KMS-11 (cell line): ENCODE measurements around the gene GLRA1.

Source experiments
- H2AFZ ChIP-seq: fragments of 200-600 bp; sonication (generic); 2 replicates; pipeline ENCODE4 v1.6.1; 2016; ENCODE audit warnings: antibody characterized with exemption, mixed run types, low read depth
- H3K27ac ChIP-seq: fragments of 200-600 bp; sonication (generic); 2 replicates; pipeline ENCODE4 v1.6.1; 2016; ENCODE audit warnings: mild to moderate bottlenecking, mixed run types
- H3K27me3 ChIP-seq: fragments of 200-600 bp; sonication (generic); 2 replicates; pipeline ENCODE4 v1.6.1; 2017; ENCODE audit warnings: mild to moderate bottlenecking, low read depth, mixed run types, moderate library complexity; ENCODE audit not compliant: insufficient read depth
- H3K36me3 ChIP-seq: fragments of 200-600 bp; sonication (generic); 2 replicates; pipeline ENCODE4 v1.6.1; 2017; ENCODE audit warnings: mild to moderate bottlenecking, mixed run types; ENCODE audit not compliant: insufficient read depth
- H3K4me1 ChIP-seq: fragments of 200-600 bp; sonication (generic); 2 replicates; pipeline ENCODE4 v1.6.1; 2016; ENCODE audit warnings: mild to moderate bottlenecking, low read depth, mixed run types; ENCODE audit not compliant: poor library complexity, severe bottlenecking
- H3K4me2 ChIP-seq: fragments of 200-600 bp; sonication (generic); 2 replicates; pipeline ENCODE4 v1.7.0; 2016; ENCODE audit warnings: mild to moderate bottlenecking, mixed run types
- H3K4me3 ChIP-seq: fragments of 200-600 bp; sonication (generic); IDR thresholded peaks from 2 replicates; pipeline ENCODE4 v1.6.1; 2017; ENCODE audit warnings: low read depth, low read length, mixed read lengths; ENCODE audit not compliant: insufficient read depth
- H3K79me2 ChIP-seq: fragments of 200-600 bp; sonication (generic); 2 replicates; pipeline ENCODE4 v1.6.1; 2016; ENCODE audit warnings: low read depth, mixed run types; ENCODE audit not compliant: insufficient read depth
- H3K9ac ChIP-seq: fragments of 200-600 bp; sonication (generic); 2 replicates; pipeline ENCODE4 v1.6.1; 2016; ENCODE audit warnings: mild to moderate bottlenecking, mixed run types
- H4K20me1 ChIP-seq: fragments of 200-600 bp; sonication (generic); 2 replicates; pipeline ENCODE4 v1.6.1; 2016; ENCODE audit warnings: mild to moderate bottlenecking, mixed run types; ENCODE audit not compliant: insufficient read depth
- TF ChIP-seq, protein P1 (sequence below): fragments of 200-600 bp; sonication (generic); conservative IDR thresholded peaks from 2 replicates; pipeline ENCODE4 v1.6.1; 2017; ENCODE audit warnings: low read depth, mild to moderate bottlenecking, antibody characterized with exemption, low read length, moderate library complexity, mixed read lengths

The GLRA1 gene

DNA sequence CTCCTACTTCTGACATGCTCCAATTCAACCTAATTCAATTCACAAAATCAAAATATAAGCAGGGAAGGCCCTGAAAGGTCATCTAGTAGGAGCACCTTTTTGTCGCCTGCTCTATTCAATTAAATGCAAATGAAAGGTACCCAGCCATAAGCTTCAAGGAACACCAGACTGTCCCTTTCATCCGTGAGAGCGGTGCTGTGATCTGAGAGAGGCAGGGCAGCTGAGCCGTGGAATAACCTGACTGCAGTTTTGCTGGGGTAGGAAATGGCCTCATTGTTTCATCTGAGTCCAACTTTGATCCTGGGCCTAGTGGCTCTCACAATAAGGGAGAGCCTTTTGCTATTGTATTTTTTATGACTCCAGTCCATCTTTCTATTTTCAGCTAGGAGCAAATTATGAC is 39.8 kb upstream of the GLRA1 start:
- TF ChIP-seq, protein P1, sequence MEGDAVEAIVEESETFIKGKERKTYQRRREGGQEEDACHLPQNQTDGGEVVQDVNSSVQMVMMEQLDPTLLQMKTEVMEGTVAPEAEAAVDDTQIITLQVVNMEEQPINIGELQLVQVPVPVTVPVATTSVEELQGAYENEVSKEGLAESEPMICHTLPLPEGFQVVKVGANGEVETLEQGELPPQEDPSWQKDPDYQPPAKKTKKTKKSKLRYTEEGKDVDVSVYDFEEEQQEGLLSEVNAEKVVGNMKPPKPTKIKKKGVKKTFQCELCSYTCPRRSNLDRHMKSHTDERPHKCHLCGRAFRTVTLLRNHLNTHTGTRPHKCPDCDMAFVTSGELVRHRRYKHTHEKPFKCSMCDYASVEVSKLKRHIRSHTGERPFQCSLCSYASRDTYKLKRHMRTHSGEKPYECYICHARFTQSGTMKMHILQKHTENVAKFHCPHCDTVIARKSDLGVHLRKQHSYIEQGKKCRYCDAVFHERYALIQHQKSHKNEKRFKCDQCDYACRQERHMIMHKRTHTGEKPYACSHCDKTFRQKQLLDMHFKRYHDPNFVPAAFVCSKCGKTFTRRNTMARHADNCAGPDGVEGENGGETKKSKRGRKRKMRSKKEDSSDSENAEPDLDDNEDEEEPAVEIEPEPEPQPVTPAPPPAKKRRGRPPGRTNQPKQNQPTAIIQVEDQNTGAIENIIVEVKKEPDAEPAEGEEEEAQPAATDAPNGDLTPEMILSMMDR, result no peak
- Histone ChIP-seq H3K4me2 (no peak overlapping the region), H3K27me3 (no peaks in the 10 kb centered on the region)

DNA sequence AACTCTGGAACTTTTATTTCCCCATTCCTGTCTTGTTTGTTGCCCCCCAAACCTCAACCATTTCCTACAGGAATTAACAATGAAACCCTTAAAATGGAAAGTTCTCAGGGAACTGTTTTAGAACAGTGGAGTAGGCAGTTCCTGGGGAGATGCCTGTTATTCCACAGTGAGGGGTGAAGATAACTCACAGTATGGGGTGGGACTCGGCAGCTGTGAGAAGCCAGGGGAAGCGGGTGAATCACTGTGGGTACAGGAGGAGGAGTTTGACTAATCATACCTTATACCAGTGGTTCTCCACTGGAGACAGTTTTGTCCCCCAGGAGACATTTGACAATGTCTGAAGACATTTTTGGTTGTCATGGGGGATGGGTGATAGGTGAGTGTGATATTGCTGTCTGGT is 36.9 kb upstream of the GLRA1 start:
- Histone ChIP-seq H3K4me2 (no peak overlapping the region), H3K4me3 (no peak overlapping the region), H4K20me1 (no peaks in the 10 kb centered on the region), H3K9ac (no peak overlapping the region), H3K36me3 (no peaks in the 10 kb centered on the region), H3K4me1 (no peaks in the 10 kb centered on the region), H3K79me2 (no peaks in the 10 kb centered on the region), H3K27ac (no peak overlapping the region), H2AFZ (no peak overlapping the region), H3K27me3 (no peaks in the 10 kb centered on the region)
- TF ChIP-seq, protein P1, result no peak

More for the DNA sequence above, 39.8 kb upstream of the GLRA1 start:
- H4K20me1 ChIP-seq, result no peaks in the 10 kb centered on the region
- H3K27ac ChIP-seq, result no peak overlapping the region
- no peaks in the 10 kb centered on the region for H3K36me3 ChIP-seq
- H3K4me3 ChIP-seq, result no peak overlapping the region
- H2AFZ ChIP-seq, result no peak overlapping the region
- no peaks in the 10 kb centered on the region for H3K4me1 ChIP-seq
- H3K9ac ChIP-seq, result no peak overlapping the region
- no peaks in the 10 kb centered on the region for H3K79me2 ChIP-seq

DNA sequence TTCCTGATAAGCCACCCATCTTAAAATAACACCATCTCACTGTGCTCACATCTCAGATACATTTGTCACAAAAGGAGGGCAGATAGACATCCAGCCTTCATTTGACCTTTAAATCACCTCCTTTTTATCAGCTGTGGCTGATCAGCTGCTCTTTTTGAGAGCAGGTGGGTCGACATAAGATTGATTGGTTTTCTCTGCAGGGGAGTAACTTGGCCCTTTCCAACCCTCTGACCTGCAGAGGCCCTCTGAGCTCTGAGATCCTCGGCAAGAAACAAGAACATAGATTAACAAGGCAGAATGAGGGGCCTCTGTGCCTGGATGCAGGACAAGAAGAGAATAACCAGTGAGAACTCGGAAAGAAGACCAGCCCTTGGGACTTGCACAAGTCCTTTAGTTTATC is 33.5 kb upstream of the GLRA1 start:
- Histone ChIP-seq H4K20me1 (no peaks in the 10 kb centered on the region), H3K4me1 (no peaks in the 10 kb centered on the region), H3K79me2 (no peaks in the 10 kb centered on the region), H3K4me3 (no peak overlapping the region), H2AFZ (no peak overlapping the region), H3K27ac (no peak overlapping the region), H3K4me2 (no peak overlapping the region), H3K9ac (no peak overlapping the region), H3K27me3 (no peaks in the 10 kb centered on the region), H3K36me3 (no peaks in the 10 kb centered on the region)
- TF ChIP-seq, protein P1, result no peak

DNA sequence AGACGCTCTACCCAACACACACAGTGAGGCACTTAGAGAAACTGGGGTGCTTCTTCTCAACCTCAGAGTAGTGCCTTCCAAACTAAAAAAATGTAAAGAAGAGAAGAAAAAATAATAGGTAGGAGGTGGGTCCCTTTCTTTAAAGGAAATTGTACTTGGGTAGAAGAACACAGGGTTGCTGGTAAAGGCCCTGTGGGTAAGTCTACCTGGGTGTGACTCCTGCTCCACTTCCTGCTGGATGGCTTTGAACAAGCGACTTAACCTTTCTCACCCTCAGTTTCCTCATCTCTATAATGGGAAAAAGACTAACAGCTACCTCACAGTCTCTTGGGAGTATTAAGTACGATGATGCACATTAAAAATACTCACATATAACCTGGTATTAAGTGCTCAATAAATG is 32.1 kb upstream of the GLRA1 start:
- Histone ChIP-seq H2AFZ (no peak overlapping the region), H3K36me3 (no peaks in the 10 kb centered on the region), H3K4me1 (no peaks in the 10 kb centered on the region), H3K4me2 (no peak overlapping the region), H3K27me3 (no peaks in the 10 kb centered on the region), H4K20me1 (no peaks in the 10 kb centered on the region), H3K79me2 (no peaks in the 10 kb centered on the region), H3K4me3 (no peak overlapping the region), H3K27ac (no peak overlapping the region), H3K9ac (no peak overlapping the region)
- TF ChIP-seq, protein P1, result no peak
